Activated CD8-positive, alpha-beta T cell treated with anti-CD3 and anti-CD28 coated beads for 36 hours (primary cell): Measurements from ENCODE around the gene S1PR1. TPM values are rescaled to one million over a fixed set of nuclear protein-coding genes. Genes with fewer than 3 reads are reported as not detected.

Source experiments
- ATAC-seq: fragments of 200-7000 bp; cut with Tn5 transposase; one replicate; pipeline ENCODE4 v1.10.0; 2021; ENCODE audit warnings: mild to moderate bottlenecking, moderate library complexity
- CTCF ChIA-PET: fragments of 350-600 bp; sonication (Branson Sonifier 250); formaldehyde crosslinking; loops from one replicate; lab custom pipeline; 2021; ENCODE audit warnings: antibody characterized with exemption; lab: Charles Lee
- POLR2A ChIA-PET: fragments of 350-600 bp; sonication (Branson Sonifier 250); formaldehyde crosslinking; loops from one replicate; lab custom pipeline; 2021; ENCODE audit warnings: antibody characterized with exemption; lab: Charles Lee
- DNase-seq: peaks from one replicate; pipeline ENCODE4 v3.0.0-alpha.2; 2020
- H3K27ac Mint-ChIP-seq: one replicate; pipeline ENCODE4 v1.8.0; 2021; ENCODE audit warnings: mild to moderate bottlenecking, mixed read lengths
- H3K27me3 Mint-ChIP-seq: one replicate; pipeline ENCODE4 v1.8.0; 2021; ENCODE audit warnings: mixed read lengths
- H3K36me3 Mint-ChIP-seq: one replicate; pipeline ENCODE4 v1.8.0; 2021; ENCODE audit warnings: low read depth, mixed read lengths
- H3K4me1 Mint-ChIP-seq: one replicate; pipeline ENCODE4 v1.8.0; 2021; ENCODE audit warnings: low read depth, mixed read lengths
- H3K4me3 Mint-ChIP-seq: one replicate; pipeline ENCODE4 v1.8.0; 2021; ENCODE audit warnings: mild to moderate bottlenecking, moderate library complexity, mixed read lengths
- H3K9me3 Mint-ChIP-seq: one replicate; pipeline ENCODE4 v1.8.0; 2021; ENCODE audit warnings: mixed read lengths
- CTCF ChIP-seq: fragments of 200-600 bp; IDR thresholded peaks from one replicate; pipeline ENCODE4 v1.8.0; 2022; ENCODE audit warnings: antibody characterized with exemption, mild to moderate bottlenecking
- intact Hi-C: fragments of 100-400 bp; cut with micrococcal nuclease; formaldehyde crosslinking; loops from one replicate; pipeline ENCODE4 v1.10.0; 2022
- total RNA-seq, 2 experiments: library from RNA; stranded (reverse); gene quantifications; one replicate each; pipeline ENCODE4 v1.2.3, GENCODE V29; 2021

S1PR1 gene
- total RNA-seq, 2 experiments from 2014 or later: 63.9 to 66.4 TPM

GRCh38 chr1:101262060-101262459 lies 25.2 kb downstream of the S1PR1 start:
- peak overlapping the region; percentile 54 for H3K4me3 Mint-ChIP-seq
- no peak for DNase-seq
- CTCF ChIA-PET: interaction anchor here (0.6 to 1.1 kb wide), 3 partner anchors 17 to 1125 kb away, joined by 3 read pairs; no protein-coding TSS in a partner anchor
- no peak for TF ChIP-seq CTCF
- no peaks in the 10 kb centered on the region for H3K27me3 Mint-ChIP-seq
- no peaks in the 10 kb centered on the region for H3K36me3 Mint-ChIP-seq
- no peak for ATAC-seq
- POLR2A ChIA-PET: interaction anchor here (0.7 to 1.5 kb wide), 5 partner anchors 17 to 46 kb away, joined by 3 to 7 read pairs (median 3); no protein-coding TSS in a partner anchor
- peak overlapping the region; percentile 82 for H3K27ac Mint-ChIP-seq
- H3K9me3 Mint-ChIP-seq: no peaks in the 10 kb centered on the region
- H3K4me1 Mint-ChIP-seq: peaks cover 76% of the 10 kb centered on the region
- intact Hi-C loops: no loop called here

GRCh38 chr1:101262630-101263348 lies 26.0 kb downstream of the S1PR1 start:
- CTCF ChIA-PET: interaction anchor here (0.6 to 1.7 kb wide), 4 partner anchors 26 to 126 kb away, joined by 3 to 11 read pairs (median 4); no protein-coding TSS in a partner anchor
- Mint-ChIP-seq H3K4me3 (peak overlapping the region; percentile 54), H3K27ac (peak overlapping the region; percentile 82), H3K9me3 (no peaks in the 10 kb centered on the region), H3K27me3 (no peaks in the 10 kb centered on the region), H3K4me1 (peaks cover 74% of the 10 kb centered on the region), H3K36me3 (no peaks in the 10 kb centered on the region)
- peak; percentile 30 for DNase-seq
- TF ChIP-seq CTCF: no peak
- POLR2A ChIA-PET: interaction anchor here (0.9 kb wide), 1 partner anchor 26 kb away, joined by 3 read pairs; no protein-coding TSS in a partner anchor
- intact Hi-C loops: no loop called here
- ATAC-seq: peak; percentile 31

- Mint-ChIP-seq H3K4me3 (no peak overlapping the region), H3K27ac (peak overlapping the region; percentile 77), H3K4me1 (peaks cover 65% of the 10 kb centered on the region), H3K9me3 (no peaks in the 10 kb centered on the region), H3K36me3 (no peaks in the 10 kb centered on the region), H3K27me3 (no peaks in the 10 kb centered on the region)
- TF ChIP-seq CTCF: no peak
- POLR2A ChIA-PET: no interaction called here
- intact Hi-C loops: no loop called here
- peak; percentile 63 for ATAC-seq
- peak; percentile 24 for DNase-seq
- CTCF ChIA-PET: interaction anchor here (0.7 to 2.1 kb wide), 3 partner anchors 22 to 229 kb away, joined by 3 to 11 read pairs (median 3); no protein-coding TSS in a partner anchor
These were observed 27.9 kb downstream of the S1PR1 start for GRCh38 chr1:101264697-101265096.

- POLR2A ChIA-PET: interaction anchor here (1.0 to 1.9 kb wide), 2 partner anchors 14 to 30 kb away, joined by 3 to 7 read pairs; no protein-coding TSS in a partner anchor
- no peaks in the 10 kb centered on the region for H3K27me3 Mint-ChIP-seq
- no peak overlapping the region for H3K4me3 Mint-ChIP-seq
- intact Hi-C loops: no loop called here
- CTCF ChIA-PET: interaction anchor here (1.3 to 2.1 kb wide), 3 partner anchors 14 to 27 kb away, joined by 3 to 11 read pairs (median 4); no protein-coding TSS in a partner anchor
- no peak for TF ChIP-seq CTCF
- ATAC-seq (no peak), DNase-seq (no peak)
- peaks cover 55% of the 10 kb centered on the region for H3K4me1 Mint-ChIP-seq
- H3K27ac Mint-ChIP-seq: no peak overlapping the region
- no peaks in the 10 kb centered on the region for H3K36me3 Mint-ChIP-seq
- peaks cover under 1% of the 10 kb centered on the region for H3K9me3 Mint-ChIP-seq
These were observed 28.9 kb downstream of the S1PR1 start for GRCh38 chr1:101265684-101266083.

GRCh38 chr1:101267082-101267481 lies 30.3 kb downstream of the S1PR1 start:
- H3K36me3 Mint-ChIP-seq: peaks cover 4% of the 10 kb centered on the region
- ATAC-seq (no peak), DNase-seq (no peak)
- peaks cover 46% of the 10 kb centered on the region for H3K4me1 Mint-ChIP-seq
- ChIA-PET POLR2A (interaction anchor here (0.7 to 1.9 kb wide), 5 partner anchors 12 to 226 kb away, joined by 3 to 7 read pairs (median 4); no protein-coding TSS in a partner anchor), CTCF (interaction anchor here (0.6 to 2.9 kb wide), 7 partner anchors 13 to 137 kb away, joined by 3 to 11 read pairs (median 4); no protein-coding TSS in a partner anchor)
- no peak overlapping the region for H3K27ac Mint-ChIP-seq
- intact Hi-C loops: no loop called here
- H3K27me3 Mint-ChIP-seq: no peaks in the 10 kb centered on the region
- peaks cover 4% of the 10 kb centered on the region for H3K9me3 Mint-ChIP-seq
- H3K4me3 Mint-ChIP-seq: no peak overlapping the region
- no peak for TF ChIP-seq CTCF
